Upper lobe of left lung (tissue), 6 donors: ENCODE data around the gene MUC6. TPM values are rescaled to one million over a fixed set of nuclear protein-coding genes. Genes with fewer than 3 reads are reported as not detected.

Experiments
- ATAC-seq, 2 donors: fragments of 200-7000 bp; cut with Tn5 transposase; one replicate each; pipeline ENCODE4 v1.9.1; 2022; ENCODE audit warnings: mild to moderate bottlenecking in 2 of 2, moderate library complexity in 2 of 2; ENCODE audit not compliant: low FRiP score in 2 of 2
- DNase-seq, 2 donors: peaks; one replicate each; pipeline ENCODE4 v3.0.0-alpha.2; 2019 to 2020
- H3K27ac ChIP-seq, 4 donors: fragments of 200-600 bp; sonication (generic); one replicate each; pipeline ENCODE4 v1.5.1; 2016 to 2019
- H3K27me3 ChIP-seq, 4 donors: fragments of 200-600 bp; sonication (generic); one replicate each; pipeline ENCODE4 v1.5.1; 2017 to 2019
- H3K36me3 ChIP-seq, 4 donors: fragments of 200-600 bp; sonication (generic); one replicate each; pipeline ENCODE4 v1.5.1; 2016 to 2019
- H3K4me1 ChIP-seq, 4 donors: fragments of 200-600 bp; sonication (generic); one replicate each; pipeline ENCODE4 v1.5.1; 2018 to 2019
- H3K4me3 ChIP-seq, 4 donors: fragments of 200-600 bp; sonication (generic); one replicate each; pipeline ENCODE4 v1.5.1; 2017 to 2019; ENCODE audit warnings: mild to moderate bottlenecking in 2 of 4, moderate library complexity in 1 of 4
- H3K9me3 ChIP-seq, 4 donors: fragments of 200-600 bp; sonication (generic); one replicate each; pipeline ENCODE4 v1.5.1; 2018 to 2019
- CTCF ChIP-seq, 6 experiments: fragments of 450-650 bp in 4 of 6; fragments of 200-600 bp in 2 of 6; sonication (generic) in 2 of 6; IDR thresholded peaks; one replicate each; pipeline ENCODE4 v1.5.1; 2016 to 2019; ENCODE audit warnings: antibody characterized with exemption in 6 of 6
- EP300 ChIP-seq, 4 donors: sonication (generic); formaldehyde crosslinking; IDR thresholded peaks; one replicate each; pipeline ENCODE4 v1.5.1; 2017; ENCODE audit warnings: antibody characterized with exemption in 4 of 4, control low read depth in 2 of 4
- POLR2A ChIP-seq, 4 donors: fragments of 450-650 bp; IDR thresholded peaks; one replicate each; pipeline ENCODE4 v1.5.1; 2016 to 2017; ENCODE audit warnings: antibody characterized with exemption in 4 of 4, mild to moderate bottlenecking in 2 of 4
- POLR2AphosphoS5 ChIP-seq, 2 donors: sonication (generic); formaldehyde crosslinking; IDR thresholded peaks; one replicate each; pipeline ENCODE4 v1.5.1; 2017; ENCODE audit warnings: antibody characterized with exemption in 2 of 2
- WGBS, 2 donors: methylation state at CpG; one replicate each; pipeline ENCODE4 v1.1.5; 2017 to 2018; 5-methylcytosine and 5-hydroxymethylcytosine counted together
- total RNA-seq, 6 donors: library from RNA; depleted of rRNA in 4 of 6; stranded (reverse); fragments of >200 nt in 4 of 6; gene quantifications; one replicate each; pipeline versions ENCODE4 v1.1.0 to v1.2.1, GENCODE V29; 2016 to 2021
- donor health status: DM: no; HTN: no; CAD: no; lungs with moderate emphysema.
- donor health status: DM: no; HTN: yes; CAD: no; lungs with severe emphysema.

Gene MUC6
- total RNA-seq, 6 donors from 2014 or later: 0.06 to 4.2 (median 0.51) TPM; not detected in 3

GRCh38 chr11:1025410-1026162 lies 10.9 kb downstream of the MUC6 start:
- DNase-seq (peak in 1 of 2 donors; percentile 72), ATAC-seq (no peak)
- Histone ChIP-seq H3K27ac (no peak overlapping the region), H3K9me3 (no peaks in the 10 kb centered on the region), H3K27me3 (no peaks in the 10 kb centered on the region), H3K4me1 (no peaks in the 10 kb centered on the region), H3K4me3 (no peak overlapping the region), H3K36me3 (peaks cover 0 to 5% (median 0%) of the 10 kb centered on the region in 4 donors)
- TF ChIP-seq POLR2AphosphoS5 (IDR thresholded peaks at IDR 0.05): no peak
- TF ChIP-seq POLR2A (IDR thresholded peaks at IDR 0.05): no peak
- no peak for TF ChIP-seq CTCF (IDR thresholded peaks at IDR 0.05)
- no peak for TF ChIP-seq EP300 (IDR thresholded peaks at IDR 0.05)
- WGBS, 2 donors: 81 to 90% methylated on average over 4 to 32 of the region's 35 CpGs

GRCh38 chr11:1024597-1025409 lies 11.7 kb downstream of the MUC6 start:
- ATAC-seq (no peak), DNase-seq (peak in 1 of 2 donors; percentile 81)
- 89 to 93% methylated on average over 31 to 36 of the region's 48 CpGs for WGBS, 2 donors
- no peak for TF ChIP-seq CTCF (IDR thresholded peaks at IDR 0.05)
- no peak for TF ChIP-seq EP300 (IDR thresholded peaks at IDR 0.05)
- no peak for TF ChIP-seq POLR2A (IDR thresholded peaks at IDR 0.05)
- no peak for TF ChIP-seq POLR2AphosphoS5 (IDR thresholded peaks at IDR 0.05)
- H3K4me3 ChIP-seq: no peak overlapping the region
- H3K36me3 ChIP-seq: peaks cover 0 to 5% (median 0%) of the 10 kb centered on the region in 4 donors
- H3K9me3 ChIP-seq: no peaks in the 10 kb centered on the region
- no peak overlapping the region for H3K27ac ChIP-seq
- H3K4me1 ChIP-seq: no peaks in the 10 kb centered on the region
- no peaks in the 10 kb centered on the region for H3K27me3 ChIP-seq

- Histone ChIP-seq H3K36me3 (peaks cover 0 to 5% (median 0%) of the 10 kb centered on the region in 4 donors), H3K27ac (no peak overlapping the region), H3K9me3 (no peaks in the 10 kb centered on the region), H3K27me3 (no peaks in the 10 kb centered on the region), H3K4me1 (no peaks in the 10 kb centered on the region), H3K4me3 (no peak overlapping the region)
- WGBS, 2 donors: 95 to 98% methylated on average over 26 to 41 of the region's 50 CpGs
- TF ChIP-seq POLR2A (IDR thresholded peaks at IDR 0.05) (no peak), POLR2AphosphoS5 (IDR thresholded peaks at IDR 0.05) (no peak), CTCF (IDR thresholded peaks at IDR 0.05) (no peak), EP300 (IDR thresholded peaks at IDR 0.05) (no peak)
- DNase-seq (peak in 1 of 2 donors; percentile 76), ATAC-seq (no peak)
Measured at GRCh38 chr11:1023811-1024596, 12.5 kb downstream of the MUC6 start.

GRCh38 chr11:1022908-1023810 lies 13.4 kb downstream of the MUC6 start:
- Histone ChIP-seq H3K4me1 (no peaks in the 10 kb centered on the region), H3K27ac (no peak overlapping the region), H3K36me3 (peaks cover 0 to 5% (median 0%) of the 10 kb centered on the region in 4 donors), H3K27me3 (no peaks in the 10 kb centered on the region), H3K4me3 (no peak overlapping the region), H3K9me3 (no peaks in the 10 kb centered on the region)
- TF ChIP-seq POLR2A (IDR thresholded peaks at IDR 0.05): no peak
- TF ChIP-seq CTCF (IDR thresholded peaks at IDR 0.05): no peak
- no peak for TF ChIP-seq POLR2AphosphoS5 (IDR thresholded peaks at IDR 0.05)
- no peak for TF ChIP-seq EP300 (IDR thresholded peaks at IDR 0.05)
- DNase-seq: no peak
- ATAC-seq: no peak
- 93 to 95% methylated on average over 24 to 28 of the region's 28 CpGs for WGBS, 2 donors
